ENCODE data around the gene CRIP2. TPM values are rescaled to one million over a fixed set of nuclear protein-coding genes. Genes with fewer than 3 reads are reported as not detected.

Gene CRIP2
- total RNA-seq, 1 experiment from 2014 or later = 181 TPM

DNA sequence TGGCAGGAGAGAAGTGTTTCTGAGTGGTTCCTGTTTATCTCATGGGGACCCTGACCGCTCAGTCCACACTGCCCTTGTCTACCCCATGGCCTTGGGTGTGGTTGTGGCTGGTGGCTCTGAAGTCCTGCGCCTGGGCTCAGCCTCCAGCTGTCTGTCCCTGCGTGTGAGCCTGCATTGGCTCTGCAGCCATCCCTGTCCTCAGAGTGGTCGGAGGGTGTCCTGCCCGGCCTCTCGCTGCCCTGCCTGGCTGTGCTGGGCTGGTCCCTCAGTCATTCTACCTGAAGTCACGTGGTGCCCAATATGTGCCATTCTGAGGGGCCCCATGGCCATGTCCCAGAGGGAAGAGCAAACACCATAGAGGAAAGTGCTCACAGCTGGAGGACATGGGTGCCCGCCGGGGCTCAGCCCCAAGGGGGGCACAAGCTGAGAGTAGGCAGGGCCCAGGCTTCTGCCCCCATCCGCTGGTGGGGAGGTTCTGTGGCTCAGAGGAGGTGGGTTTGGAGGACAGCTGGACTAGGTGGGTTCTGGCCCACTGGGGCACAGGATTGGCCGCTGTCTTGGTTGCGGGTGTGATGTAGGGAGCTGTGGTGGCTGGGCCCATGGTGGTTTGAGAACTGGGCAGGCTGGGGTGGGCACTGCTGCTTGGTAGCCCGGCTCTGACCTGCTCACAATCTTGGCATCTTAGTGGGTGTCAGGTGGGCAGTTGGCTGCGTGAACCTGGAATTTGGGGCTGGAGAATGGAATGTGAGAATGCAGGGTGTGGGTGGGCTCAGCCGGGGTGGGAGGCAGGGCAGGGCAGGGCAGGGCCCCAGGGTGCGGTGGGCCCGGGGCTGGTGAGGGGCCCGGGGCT is 28.1 kb downstream of the CRIP2 start:
- in situ Hi-C loops (cut with HindIII; ENCODE audit: low pct_unique_long_range_greater_than_20kb, low sequenced_read_pairs) = no loop called here
- DNase-seq (ENCODE audit: low read depth) = no peak

DNA sequence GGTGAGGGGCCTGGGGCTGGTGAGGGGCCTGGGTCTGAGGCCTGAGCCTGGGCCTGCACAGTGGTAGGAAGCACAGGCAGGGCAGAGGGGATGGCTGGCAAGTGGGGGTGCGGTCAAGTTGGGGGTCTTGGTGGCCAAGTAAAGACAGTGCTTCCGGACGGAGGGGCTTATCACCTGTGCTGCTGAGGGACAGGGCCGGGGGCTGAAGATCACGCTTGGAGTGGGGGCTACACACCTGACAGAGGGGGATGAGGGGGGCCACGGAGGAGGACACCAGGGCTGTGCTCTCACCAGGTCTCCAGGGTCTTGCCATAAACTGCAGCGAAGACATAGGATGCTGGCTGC is 28.6 kb downstream of the CRIP2 start:
- in situ Hi-C loops (cut with HindIII; ENCODE audit: low pct_unique_long_range_greater_than_20kb, low sequenced_read_pairs) = no loop called here
- no peak for DNase-seq (ENCODE audit: low read depth)

DNA sequence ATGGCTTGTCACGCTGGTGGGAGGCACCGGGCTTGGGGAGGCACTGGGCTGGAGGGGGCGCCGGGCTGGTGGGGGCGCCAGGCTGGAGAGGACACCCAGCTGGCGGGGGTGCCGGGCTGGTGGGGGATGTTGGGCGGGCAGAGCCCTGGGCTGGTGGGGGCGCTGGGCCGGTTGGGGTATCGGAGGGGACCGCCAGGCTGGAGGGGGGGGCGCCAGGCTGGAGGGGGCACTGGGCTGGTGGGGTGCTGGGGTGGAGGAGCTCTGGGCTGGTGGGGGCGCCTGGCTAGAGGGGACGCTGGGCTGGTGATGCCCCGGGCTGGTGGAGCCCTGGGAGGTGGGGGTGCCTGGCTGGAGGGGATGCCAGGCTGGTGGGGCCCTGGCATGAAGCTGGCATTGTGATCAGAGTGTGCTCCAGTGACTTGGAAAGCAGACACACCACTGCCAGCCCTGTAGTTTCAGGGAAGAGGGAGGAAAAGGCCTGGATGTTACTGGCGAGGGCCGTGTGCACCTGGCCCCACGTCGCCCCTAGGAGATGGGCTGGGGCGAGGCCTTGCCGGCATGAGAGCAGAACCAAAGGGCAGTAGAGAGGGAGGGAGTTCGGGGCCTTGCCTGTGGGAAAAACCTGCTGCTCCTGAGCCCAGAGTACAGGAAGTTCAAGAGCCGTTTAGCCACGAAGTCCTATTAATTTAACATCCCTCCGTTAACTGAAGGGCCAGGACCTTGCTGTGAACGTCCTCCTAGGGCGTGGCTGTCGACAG is 29.5 kb downstream of the CRIP2 start:
- DNase-seq (ENCODE audit: low read depth) = no peak
- in situ Hi-C loops (cut with HindIII; ENCODE audit: low pct_unique_long_range_greater_than_20kb, low sequenced_read_pairs) = no loop called here

- in situ Hi-C loops (cut with HindIII; ENCODE audit: low pct_unique_long_range_greater_than_20kb, low sequenced_read_pairs) = no loop called here
Measured at GRCh38 chr14:105505101-105505500, 30.5 kb downstream of the CRIP2 start.

DNA sequence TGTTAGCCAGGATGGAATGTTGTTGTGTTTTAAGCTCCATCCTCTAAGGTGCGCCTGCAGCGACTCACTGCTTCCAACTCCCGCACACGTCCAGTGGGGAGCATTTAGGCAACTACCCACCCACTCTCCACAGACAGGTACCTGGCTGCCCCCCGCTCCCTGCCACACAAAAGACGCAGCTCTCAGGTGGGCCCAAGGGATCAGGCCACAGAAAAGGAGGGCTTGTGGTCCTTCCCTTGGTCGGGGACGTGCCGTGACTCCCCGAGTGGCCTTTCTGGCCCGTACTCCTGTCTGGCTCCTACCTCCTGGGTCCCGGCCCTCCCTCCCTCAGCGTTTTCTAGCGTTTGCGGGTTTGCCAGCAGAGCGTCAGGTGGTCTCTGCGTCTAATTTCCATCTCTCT is 32.6 kb downstream of the CRIP2 start:
- in situ Hi-C loops (cut with HindIII; ENCODE audit: low pct_unique_long_range_greater_than_20kb, low sequenced_read_pairs) = no loop called here
- DNase-seq (ENCODE audit: low read depth) = no peak

More at GRCh38 chr14:105505101-105505500, 30.5 kb downstream of the CRIP2 start:
- no peak for DNase-seq (ENCODE audit: low read depth)

- in situ Hi-C loops (cut with HindIII; ENCODE audit: low pct_unique_long_range_greater_than_20kb, low sequenced_read_pairs) = no loop called here
- no peak for DNase-seq (ENCODE audit: low read depth)
Measured at GRCh38 chr14:105508069-105508468, 33.4 kb downstream of the CRIP2 start.

DNA sequence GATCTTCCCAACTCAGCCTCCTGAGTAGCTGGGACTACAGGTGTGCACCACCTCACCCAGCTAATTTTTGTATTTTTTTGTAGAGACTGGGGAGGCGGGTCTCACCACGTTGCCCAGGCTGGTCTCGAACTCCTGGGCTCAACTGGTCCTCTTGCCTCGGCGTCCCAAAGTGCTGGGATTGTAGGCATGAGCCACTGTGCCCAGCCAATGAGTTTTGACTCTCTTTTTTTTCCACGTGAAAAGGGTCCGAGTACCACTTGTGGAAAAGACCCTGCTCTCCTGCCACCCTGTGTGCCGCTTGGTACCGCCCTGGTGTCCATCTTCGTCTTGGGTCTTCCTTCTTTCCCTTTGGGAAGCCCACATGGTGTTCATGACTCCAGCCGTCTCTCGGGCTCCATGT is 34.0 kb downstream of the CRIP2 start:
- in situ Hi-C loops (cut with HindIII; ENCODE audit: low pct_unique_long_range_greater_than_20kb, low sequenced_read_pairs) = no loop called here
- no peak for DNase-seq (ENCODE audit: low read depth)

- in situ Hi-C loops (cut with HindIII; ENCODE audit: low pct_unique_long_range_greater_than_20kb, low sequenced_read_pairs) = no loop called here
- DNase-seq (ENCODE audit: low read depth) = no peak
Measured at GRCh38 chr14:105517096-105517495, 42.5 kb downstream of the CRIP2 start.

- in situ Hi-C loops (cut with HindIII; ENCODE audit: low pct_unique_long_range_greater_than_20kb, low sequenced_read_pairs) = no loop called here
Measured at GRCh38 chr14:105519946-105520698, 45.5 kb downstream of the CRIP2 start.

GRCh38 chr14:105525326-105525725 is 50.7 kb downstream of the CRIP2 start:
- DNase-seq (ENCODE audit: low read depth) = no peak
- in situ Hi-C loops (cut with HindIII; ENCODE audit: low pct_unique_long_range_greater_than_20kb, low sequenced_read_pairs) = no loop called here

More at GRCh38 chr14:105519946-105520698, 45.5 kb downstream of the CRIP2 start:
- DNase-seq (ENCODE audit: low read depth) = no peak

DNA sequence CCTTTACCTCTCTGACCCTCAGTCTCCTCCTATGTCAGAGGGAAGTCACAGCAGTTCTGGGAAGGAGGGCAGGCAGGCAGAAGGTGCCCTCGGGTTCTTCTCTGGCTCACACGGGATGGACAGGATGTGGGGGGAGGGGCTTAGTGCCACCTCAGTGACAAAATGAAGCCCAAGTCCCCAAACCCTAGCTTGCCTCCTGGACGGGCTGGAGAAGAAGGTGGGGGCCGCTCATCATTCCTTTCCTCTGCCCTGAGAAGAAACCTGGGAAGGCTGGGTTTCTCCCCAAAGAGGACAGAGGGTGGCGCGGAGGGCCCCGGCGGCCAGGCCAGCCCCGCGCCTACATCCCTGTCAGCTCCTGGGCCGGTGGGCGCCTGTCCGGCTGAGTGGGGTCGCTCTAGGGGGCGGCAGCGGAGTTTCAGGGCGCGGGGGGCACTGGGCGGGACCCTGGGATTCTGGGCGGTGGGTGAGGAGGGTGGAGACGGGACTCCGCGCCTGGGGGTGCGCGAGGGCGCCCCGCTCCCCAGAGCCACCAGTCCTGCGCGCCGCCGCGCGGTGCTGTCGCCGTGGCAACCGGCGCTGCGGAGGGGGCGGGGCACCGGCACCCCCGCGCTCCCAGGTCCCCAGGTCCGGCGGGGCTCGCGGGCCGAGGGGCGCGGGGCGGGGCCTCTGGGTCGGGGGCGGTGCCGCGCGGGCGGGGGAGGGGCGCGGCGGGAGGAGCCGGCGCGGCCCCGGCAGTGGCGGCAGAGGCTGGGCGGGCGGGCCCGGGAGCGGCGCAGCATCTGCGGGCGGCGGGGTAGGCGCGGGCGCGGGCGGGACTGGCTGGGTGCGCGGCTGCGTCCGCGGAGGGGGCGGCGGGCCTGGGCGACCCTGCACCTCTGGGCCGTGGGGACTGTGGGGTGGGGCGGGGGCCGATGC is 51.5 kb downstream of the CRIP2 start, which contains the start of gene TMEM121:
TSS of gene TMEM121 (plus strand) at position 723 of the 915 bp plus-strand sequence. CDS start 2,252 bp downstream, outside the sequence.
- in situ Hi-C loops (cut with HindIII; ENCODE audit: low pct_unique_long_range_greater_than_20kb, low sequenced_read_pairs) = no loop called here
- DNase-seq (ENCODE audit: low read depth) = peak; percentile 17

DNA sequence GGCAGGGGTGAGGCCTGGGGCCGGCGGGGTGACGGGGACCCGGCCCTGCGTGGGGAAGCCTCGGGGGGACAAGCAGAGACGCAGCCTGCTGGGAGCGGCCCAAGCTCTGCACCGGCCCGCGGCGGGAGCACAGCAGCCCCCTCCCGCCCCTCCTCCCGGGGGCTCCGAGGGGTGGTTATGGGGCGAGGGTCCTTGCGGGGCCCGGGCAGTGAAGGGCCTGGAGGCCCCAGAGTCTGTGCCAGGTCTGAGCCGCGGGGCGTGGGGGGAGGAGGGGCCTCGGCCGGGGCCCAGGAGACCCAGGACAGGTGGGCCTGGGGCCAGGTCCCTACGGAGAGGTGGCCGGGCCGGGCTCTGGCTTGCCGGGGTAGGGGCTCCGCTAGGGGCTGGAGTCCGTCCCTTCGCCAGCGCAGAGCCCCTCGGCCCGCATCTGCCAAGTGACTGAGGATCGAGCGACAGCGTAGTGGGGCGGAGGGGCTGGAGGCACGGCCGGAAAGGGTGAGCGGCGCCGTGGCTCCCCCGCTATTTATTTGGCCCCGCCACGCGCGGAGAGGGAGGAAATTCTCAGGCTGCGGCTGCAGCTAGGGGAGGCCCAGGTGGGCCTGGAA is 52.3 kb downstream of the CRIP2 start:
- DNase-seq (ENCODE audit: low read depth) = no peak
- in situ Hi-C loops (cut with HindIII; ENCODE audit: low pct_unique_long_range_greater_than_20kb, low sequenced_read_pairs) = no loop called here

DNA sequence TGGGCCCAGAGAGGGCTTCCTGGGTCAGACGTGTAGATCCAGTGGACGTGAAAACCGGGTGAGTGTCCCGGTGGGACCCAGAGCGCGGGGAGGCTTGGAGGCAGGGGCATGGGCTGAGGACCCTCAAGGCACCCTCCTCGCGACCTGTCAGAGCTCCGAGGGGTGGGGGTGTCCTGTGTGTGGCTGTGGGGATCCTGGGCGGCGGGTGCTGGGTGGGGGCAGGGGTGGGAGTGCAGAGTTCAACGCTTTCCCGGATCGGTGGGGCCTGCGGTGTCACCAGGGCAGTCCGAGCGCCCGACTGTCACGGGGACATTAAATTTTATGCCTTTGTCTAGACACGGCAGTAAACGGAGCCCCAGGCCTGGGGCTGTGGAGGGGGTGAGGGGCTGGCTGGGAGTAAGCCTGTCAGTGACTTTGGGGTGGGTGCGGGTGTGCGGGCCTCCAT is 52.8 kb downstream of the CRIP2 start:
- DNase-seq (ENCODE audit: low read depth) = no peak
- in situ Hi-C loops (cut with HindIII; ENCODE audit: low pct_unique_long_range_greater_than_20kb, low sequenced_read_pairs) = no loop called here

- in situ Hi-C loops (cut with HindIII; ENCODE audit: low pct_unique_long_range_greater_than_20kb, low sequenced_read_pairs) = no loop called here
- DNase-seq (ENCODE audit: low read depth) = peak; percentile 58
Measured at GRCh38 chr14:105527826-105528585, 53.4 kb downstream of the CRIP2 start.

GRCh38 chr14:105528586-105529318 is 54.1 kb downstream of the CRIP2 start:
- no peak for DNase-seq (ENCODE audit: low read depth)
- in situ Hi-C loops (cut with HindIII; ENCODE audit: low pct_unique_long_range_greater_than_20kb, low sequenced_read_pairs) = no loop called here

DNA sequence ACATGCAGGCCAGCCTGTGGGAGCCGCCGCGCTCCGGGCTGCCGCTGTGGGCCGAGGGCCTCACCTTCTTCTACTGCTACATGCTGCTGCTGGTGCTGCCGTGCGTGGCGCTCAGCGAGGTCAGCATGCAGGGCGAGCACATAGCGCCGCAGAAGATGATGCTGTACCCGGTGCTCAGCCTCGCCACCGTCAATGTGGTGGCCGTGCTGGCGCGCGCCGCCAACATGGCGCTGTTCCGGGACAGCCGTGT is 54.6 kb downstream of the CRIP2 start:
- in situ Hi-C loops (cut with HindIII; ENCODE audit: low pct_unique_long_range_greater_than_20kb, low sequenced_read_pairs) = no loop called here
- no peak for DNase-seq (ENCODE audit: low read depth)

Data from Caki2 (cell line).